HG03095 (cell line): Measurements from ENCODE around the gene FAM3D.

Experiments used
- ATAC-seq: cut with Tn5 transposase; IDR thresholded peaks from one replicate; pipeline ENCODE4 v1.9.1; 2021; ENCODE audit warnings: moderate library complexity; ENCODE audit not compliant: unreplicated experiment

Gene FAM3D

GRCh38 chr3:58629629-58630028, 36.9 kb downstream of the FAM3D start:
- ATAC-seq, result no peak

GRCh38 chr3:58628823-58629562, 37.6 kb downstream of the FAM3D start:
- no peak for ATAC-seq

GRCh38 chr3:58627941-58628340, 38.6 kb downstream of the FAM3D start:
- no peak for ATAC-seq

GRCh38 chr3:58627570-58627885, 39.0 kb downstream of the FAM3D start:
- ATAC-seq, result no peak

- ATAC-seq, result no peak
These were observed 39.6 kb downstream of the FAM3D start for GRCh38 chr3:58626841-58627569.

- ATAC-seq, result no peak
These were observed 41.3 kb downstream of the FAM3D start for GRCh38 chr3:58625196-58625824.

GRCh38 chr3:58624550-58624949, 42.0 kb downstream of the FAM3D start:
- no peak for ATAC-seq

GRCh38 chr3:58623961-58624360, 42.6 kb downstream of the FAM3D start:
- ATAC-seq, result no peak

GRCh38 chr3:58623478-58623877, 43.1 kb downstream of the FAM3D start:
- ATAC-seq, result no peak

GRCh38 chr3:58622892-58623291, 43.7 kb downstream of the FAM3D start:
- no peak for ATAC-seq

- ATAC-seq, result no peak
These were observed 44.1 kb downstream of the FAM3D start for GRCh38 chr3:58622436-58622835.

- ATAC-seq, result no peak
These were observed 45.3 kb downstream of the FAM3D start for GRCh38 chr3:58621086-58621830.

- ATAC-seq, result no peak
These were observed 46.2 kb downstream of the FAM3D start for GRCh38 chr3:58620421-58620820.

- no peak for ATAC-seq
These were observed 49.2 kb downstream of the FAM3D start for GRCh38 chr3:58617338-58617761.

GRCh38 chr3:58613236-58614132, 53.1 kb downstream of the FAM3D start:
- no peak for ATAC-seq

GRCh38 chr3:58612830-58613229, 53.7 kb downstream of the FAM3D start:
- no peak for ATAC-seq

- peak; percentile 67 for ATAC-seq
These were observed 56.6 kb downstream of the FAM3D start for GRCh38 chr3:58609990-58610389.

GRCh38 chr3:58608648-58609047, 57.9 kb downstream of the FAM3D start:
- ATAC-seq, result no peak

GRCh38 chr3:58607816-58608215, 58.8 kb downstream of the FAM3D start:
- no peak for ATAC-seq

GRCh38 chr3:58606693-58607092, 59.9 kb downstream of the FAM3D start:
- no peak for ATAC-seq
